LHCN-M2 (cell line): Measurements from ENCODE around the gene LIMA1. TPM values are rescaled to one million over a fixed set of nuclear protein-coding genes. Genes with fewer than 3 reads are reported as not detected.
"Not testable (repeated sequence)": the region's sequence is repeated elsewhere in the genome, so short reads cannot be mapped to it uniquely, and the experiment has no call there.

Source experiments
- DNase-seq: peaks from one replicate; pipeline ENCODE4 v3.0.0-alpha.2; 2012; ENCODE audit warnings: low read depth
- polyA plus RNA-seq: library from polyadenylated mRNA; unstranded; fragments of >200 nt; gene quantifications from one replicate; pipeline ENCODE4 v1.2.1, GENCODE V29; 2012; ENCODE audit warnings: missing spikeins
- total RNA-seq: library from RNA; depleted of rRNA; stranded (reverse); fragments of >200 nt; gene quantifications from 2 replicates; pipeline ENCODE4 v1.2.3, GENCODE V29; 2014; rRNA removed

LIMA1 gene
- 74.7 and 85.9 TPM in 2 replicates for total RNA-seq
- polyA plus RNA-seq, result 52.2 TPM

DNA sequence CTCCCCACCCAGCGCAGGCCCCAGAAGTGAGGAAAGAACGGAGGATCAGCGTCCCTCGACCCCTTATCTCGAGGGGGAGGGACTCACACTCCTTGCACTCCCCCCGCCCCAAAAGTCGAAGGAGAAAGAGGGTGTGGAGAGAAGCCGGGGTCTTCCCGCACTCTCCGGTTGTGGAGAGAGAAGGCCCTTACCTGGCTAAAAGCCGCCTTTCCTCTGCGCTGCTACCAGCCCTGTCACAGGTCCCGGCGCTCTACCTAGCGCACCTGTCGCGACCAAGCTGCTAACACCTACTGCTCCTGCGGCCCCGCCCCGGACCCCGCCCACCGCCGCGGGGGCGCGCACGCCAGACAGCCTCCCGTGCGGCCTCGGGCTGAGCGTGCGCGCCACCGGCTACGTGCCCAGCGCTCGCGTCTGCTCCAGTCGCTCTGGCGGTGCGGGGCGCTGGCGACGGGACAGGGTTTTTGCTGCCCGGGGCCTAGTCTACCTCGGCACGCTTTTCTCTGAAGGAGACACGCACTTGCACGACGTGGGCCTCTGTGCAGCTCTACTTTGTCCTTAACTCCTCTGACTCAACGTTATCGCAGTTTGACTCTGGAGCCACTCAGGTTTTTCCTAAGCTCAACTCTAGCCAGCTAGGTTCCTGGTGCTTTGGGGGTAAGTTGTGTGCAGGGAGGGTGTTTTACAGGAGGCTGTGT lies at the start of gene LIMA1:
LIMA1 (minus strand) TSS at position 292 of the 695 bp plus-strand sequence. CDS start 34,769 bp downstream, outside the sequence.
- DNase-seq, result peak; percentile 80

DNA sequence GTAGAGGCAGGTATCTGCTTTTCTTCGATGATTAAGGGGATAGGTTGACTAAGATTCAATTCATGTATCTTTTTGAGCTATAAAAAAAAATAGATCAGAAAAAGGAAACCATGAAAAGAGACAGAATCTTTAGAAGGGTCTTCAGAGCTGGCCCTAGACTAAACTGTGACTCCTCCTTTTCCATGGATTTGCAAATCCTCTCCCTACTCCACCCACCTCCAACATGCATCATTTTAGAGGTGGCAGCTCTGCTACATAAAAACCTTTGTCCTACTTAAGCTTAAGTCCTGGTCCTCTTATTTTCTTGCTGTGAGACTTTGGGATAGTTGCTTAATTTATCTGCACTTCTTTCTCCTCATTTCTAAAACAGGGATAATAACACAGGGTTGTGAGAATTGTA lies 48.4 kb upstream of the LIMA1 start:
- no peak for DNase-seq

DNA sequence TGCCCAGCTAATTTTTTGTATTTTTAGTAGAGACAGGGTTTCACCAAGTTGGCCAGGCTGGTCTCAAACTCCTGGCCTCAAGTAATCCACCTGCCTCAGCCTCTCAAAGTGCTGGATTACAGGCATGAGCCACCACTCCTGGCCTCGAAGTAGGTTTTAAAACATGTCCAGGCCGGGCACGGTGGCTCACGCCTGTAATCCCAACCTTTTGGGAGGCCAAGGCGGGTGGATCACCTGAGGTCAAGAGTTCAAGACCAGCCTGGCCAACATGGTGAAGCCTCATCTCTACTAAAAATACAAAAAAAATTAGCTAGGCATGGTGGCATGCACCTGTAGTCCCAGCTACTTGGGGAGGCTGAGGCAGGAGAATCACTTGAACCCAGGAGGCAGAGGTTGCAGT lies 45.3 kb upstream of the LIMA1 start:
- not testable (repeated sequence) for DNase-seq

DNA sequence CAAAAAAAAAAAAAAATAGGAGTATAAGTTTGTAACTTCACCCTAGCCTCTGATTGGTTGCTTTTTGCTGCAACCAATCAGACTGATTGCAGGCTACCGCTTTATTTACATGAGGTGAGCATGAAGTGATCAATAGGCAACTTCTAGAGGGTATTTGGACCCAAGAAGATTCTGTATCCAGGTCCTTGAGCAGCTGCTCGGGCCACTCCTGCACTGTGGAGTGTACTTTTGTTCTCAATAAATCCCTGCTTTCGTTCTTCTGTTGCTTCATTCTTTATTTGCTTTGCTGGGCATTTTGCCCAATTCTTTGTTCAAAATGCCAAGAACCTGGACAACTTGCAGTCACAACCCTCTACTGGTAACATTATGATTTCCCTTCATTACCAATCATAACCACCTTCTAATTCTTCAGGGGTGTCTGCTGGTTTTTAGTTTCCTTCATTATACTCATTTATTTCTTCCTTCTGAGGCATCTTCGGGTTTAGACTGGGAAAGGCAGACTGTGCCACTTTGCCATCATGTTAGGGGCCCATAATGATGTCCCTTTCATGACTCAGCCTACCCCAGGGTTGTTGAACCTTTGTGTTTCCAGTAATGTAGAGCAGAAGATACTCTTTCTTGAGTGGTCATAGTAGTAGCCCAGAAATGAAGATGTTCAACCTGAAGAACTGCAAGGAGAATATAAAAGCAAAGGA lies 43.4 kb upstream of the LIMA1 start:
- peak; percentile 81 for DNase-seq

DNA sequence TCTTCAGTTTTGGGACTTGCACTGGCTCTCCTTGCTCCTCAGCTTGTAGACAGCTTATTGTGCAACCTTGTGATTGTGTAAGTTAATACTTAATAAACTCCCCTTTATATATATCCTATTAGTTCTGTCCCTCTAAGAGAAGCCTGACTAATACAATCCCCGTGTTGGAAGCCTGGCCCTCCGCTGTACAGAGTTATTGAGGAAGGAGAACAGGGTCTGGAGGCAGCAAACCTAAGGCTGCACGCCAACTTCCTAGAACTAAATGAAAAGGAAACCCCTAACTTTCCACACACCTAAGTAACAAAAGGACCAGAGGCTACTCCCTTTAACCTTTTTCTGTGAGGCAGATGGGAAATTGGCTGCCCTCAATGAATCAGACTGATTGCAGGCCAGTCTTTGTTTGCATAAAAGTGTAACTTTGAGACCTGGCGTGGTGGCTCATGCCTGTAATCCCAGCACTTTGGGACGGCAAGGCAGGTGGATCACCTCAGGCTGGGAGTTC lies 42.6 kb upstream of the LIMA1 start:
- no peak for DNase-seq

DNA sequence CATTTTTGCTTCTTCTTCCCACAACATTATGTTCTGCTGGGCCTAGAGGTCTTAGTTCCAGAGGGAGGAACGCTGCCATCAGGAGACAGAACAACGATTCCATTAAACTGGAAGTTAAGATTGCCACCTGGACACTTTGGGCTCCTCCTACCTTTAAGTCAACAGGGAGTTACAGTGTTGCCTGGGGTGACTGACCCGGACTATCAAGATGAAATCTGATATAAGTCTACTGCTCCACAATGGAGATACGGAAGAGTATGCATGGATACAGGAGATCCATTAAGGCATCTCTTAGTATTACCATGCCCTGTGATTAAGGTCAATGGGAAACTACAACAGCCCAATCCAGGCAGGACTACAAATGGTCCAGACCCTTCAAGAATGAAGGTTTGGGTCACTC lies 41.5 kb upstream of the LIMA1 start:
- not testable (repeated sequence) for DNase-seq

DNA sequence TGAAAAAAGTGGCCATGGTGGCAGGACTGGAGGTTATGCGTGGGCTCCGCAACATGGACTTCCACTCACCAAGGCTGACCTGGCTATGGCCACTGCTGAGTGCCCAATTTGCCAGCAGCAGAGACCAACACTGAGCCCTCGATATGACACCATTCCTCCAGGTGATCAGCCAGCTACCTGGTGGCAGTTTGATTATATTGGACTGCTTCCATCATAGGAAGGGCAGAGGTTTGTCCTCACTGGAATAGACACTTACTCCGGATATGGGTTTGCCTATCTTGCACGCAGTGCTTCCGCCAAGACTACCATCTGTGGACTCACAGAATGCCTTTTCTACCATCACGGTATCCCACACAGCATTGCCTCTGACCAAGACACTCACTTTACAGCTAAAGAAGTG lies 40.8 kb upstream of the LIMA1 start:
- not testable (repeated sequence) for DNase-seq

DNA sequence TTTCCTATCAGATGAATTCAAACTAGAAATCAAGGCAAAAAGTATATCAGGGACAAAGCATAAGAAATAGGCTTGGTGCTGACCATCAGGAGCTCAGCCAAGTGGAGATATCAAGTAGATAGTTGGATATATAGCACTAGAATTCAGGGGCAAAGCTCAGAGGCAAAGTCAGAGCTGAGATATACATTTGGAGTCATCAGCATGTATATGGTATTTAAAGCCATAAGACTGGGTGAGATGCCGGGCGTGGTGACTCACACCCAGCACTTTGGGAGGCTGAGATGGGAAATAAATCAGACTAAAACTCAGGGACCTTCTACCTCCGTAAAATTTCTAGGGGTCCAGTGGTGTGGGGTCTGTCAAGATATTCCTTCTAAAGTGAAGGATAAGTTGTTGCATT lies 38.9 kb upstream of the LIMA1 start:
- no peak for DNase-seq

DNA sequence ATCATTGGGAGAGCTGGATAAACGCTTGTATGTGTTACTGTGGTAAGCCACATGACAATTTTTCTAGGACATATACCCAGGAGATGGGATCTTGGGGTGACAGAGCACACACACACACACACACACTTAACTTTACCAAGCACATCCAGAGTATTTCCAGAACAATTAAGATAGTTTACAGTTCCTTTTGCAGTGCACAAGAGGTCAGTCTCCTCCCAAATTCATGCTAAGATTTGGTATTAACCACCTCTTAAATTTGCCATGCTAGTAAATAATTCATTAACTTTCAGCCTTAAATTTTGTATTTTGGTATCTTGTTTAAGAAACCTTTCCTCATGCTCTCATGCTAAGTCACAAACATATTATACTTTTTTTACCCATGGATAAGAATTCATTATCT lies 33.9 kb upstream of the LIMA1 start:
- DNase-seq, result peak; percentile 9

DNA sequence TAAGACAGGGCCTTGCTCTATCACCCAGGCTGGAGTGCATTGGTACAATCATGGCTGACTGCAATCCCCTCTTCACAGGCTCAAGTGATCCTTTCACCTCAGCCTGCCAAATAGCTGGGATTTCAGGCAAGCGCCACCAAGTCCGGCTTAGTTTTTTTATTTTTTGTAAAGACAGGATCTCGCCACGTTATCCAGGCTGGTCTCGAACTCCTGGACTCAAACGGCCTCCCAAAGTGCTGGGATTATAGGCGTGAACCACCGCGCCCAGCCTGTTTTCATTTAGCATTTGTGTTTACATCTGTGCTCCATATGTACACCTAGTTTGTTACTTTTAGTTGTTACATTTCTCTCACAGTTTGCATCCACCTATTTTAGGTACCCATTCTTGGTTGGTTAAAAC lies 32.5 kb upstream of the LIMA1 start:
- DNase-seq, result no peak

DNA sequence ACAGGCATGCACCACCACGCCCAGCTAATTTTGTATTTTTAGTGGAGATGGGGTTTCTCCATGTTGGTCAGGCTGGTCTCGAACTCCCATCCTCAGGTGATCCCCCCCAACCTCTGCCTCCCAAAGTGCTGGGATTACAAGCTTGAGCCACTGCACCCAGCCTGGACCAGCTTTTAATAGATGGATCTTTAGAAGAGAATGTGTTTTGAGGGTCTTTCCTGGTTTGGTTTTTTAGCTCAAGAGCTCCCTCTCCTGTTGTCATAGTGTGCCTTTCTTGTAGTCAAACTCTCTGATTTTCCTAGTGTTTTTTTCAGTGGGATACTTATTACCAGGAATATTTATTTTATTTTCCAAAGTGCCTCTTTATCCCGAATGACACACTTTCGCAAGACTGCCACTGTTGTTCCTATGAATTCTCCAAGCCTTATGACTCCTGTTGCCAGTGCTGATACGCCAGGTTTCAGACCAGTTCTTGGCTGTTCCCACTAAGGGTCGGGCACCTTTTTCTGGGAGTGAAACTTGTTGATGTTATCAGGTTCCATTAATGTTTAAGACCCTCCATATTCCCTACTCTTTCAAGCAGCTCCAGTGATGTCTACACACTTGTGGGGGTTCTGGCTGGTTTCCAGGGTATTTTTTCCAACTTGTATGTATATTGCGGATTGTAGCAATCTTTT lies 31.5 kb upstream of the LIMA1 start:
- peak; percentile 55 for DNase-seq

DNA sequence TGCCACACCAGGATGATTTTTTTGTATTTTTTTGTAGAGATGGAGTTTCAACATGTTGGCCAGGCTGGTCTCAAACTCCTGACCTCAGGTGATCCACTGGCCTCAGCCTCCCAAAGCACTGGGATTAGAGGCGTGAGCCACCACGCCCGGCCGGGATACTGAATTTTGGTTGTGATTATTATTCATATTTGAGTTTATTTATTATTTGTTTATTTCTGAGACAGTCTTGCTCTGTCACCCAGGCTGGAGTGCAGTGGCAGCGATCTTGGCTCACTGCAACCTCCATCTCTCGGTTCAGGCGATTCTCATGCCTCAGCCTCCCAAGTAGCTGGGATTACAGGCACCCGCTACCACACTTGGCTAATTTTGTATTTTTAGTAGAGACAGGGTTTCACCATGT lies 30.7 kb upstream of the LIMA1 start:
- DNase-seq, result not testable (repeated sequence)

DNA sequence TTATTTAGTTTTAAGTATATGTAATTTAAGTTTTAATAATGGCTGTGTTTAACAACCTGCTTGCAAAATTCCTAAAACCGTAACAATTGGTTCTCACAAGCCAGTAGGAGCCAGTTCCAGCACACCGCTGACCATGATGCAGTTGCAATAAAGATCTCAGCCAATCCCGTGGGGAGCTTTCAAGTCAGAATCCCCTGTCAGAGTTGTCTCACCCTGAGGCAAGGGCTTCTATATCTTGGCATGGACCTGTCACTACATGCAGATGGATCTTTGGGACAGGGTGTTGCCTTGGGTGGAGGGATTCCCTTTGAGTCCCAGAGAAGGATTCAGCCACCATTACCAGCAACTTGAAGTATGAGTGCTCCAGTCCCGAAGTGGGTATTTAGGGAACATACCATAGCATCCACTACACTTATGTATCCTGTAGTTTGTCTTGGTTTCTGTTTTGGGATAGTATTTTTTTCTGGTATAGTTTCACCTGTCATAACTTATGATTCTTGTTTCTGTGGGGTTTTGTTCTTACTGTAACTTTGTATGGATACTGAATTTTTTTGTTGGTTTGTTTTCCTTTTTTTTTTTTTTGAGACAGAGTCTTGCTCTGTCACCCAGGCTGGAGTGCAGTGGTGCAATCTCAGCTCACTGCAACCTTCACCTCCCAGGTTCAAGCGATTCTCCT lies 30.1 kb upstream of the LIMA1 start:
- DNase-seq, result no peak

DNA sequence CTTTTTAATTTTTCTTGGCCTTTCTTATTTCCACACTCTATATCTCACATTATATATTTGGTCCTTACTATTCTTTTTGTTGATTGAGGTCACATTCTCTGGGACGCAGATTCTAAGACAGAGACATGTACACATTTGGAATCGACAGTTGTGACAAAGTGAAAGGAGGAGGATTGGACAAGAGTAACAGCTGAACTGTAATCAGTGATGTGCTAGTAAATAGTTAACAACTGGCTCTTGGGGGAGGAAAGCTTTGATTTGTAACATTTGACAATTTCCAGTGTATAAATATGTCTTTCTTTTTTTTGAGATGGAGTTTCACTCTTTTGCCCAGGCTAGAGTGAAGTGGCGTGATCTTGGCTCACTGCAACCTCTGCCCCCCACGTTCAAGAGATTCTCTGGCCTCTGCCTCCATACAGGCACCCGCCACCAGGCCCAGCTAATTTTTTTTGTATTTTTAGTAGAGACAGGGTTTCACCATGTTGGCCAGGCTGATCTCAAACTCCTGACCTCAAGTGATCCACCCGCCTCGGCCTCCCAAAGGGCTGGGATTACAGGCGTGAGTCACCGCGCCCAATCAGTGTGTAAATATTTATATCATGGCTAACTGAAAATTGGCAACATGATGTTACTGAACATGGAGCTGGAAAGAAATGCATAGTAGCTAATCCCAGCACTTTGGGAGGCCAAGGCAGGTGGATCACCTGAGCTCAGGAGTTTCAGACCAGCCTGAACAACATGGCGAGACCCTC lies 28.7 kb upstream of the LIMA1 start:
- DNase-seq, result peak; percentile 80

DNA sequence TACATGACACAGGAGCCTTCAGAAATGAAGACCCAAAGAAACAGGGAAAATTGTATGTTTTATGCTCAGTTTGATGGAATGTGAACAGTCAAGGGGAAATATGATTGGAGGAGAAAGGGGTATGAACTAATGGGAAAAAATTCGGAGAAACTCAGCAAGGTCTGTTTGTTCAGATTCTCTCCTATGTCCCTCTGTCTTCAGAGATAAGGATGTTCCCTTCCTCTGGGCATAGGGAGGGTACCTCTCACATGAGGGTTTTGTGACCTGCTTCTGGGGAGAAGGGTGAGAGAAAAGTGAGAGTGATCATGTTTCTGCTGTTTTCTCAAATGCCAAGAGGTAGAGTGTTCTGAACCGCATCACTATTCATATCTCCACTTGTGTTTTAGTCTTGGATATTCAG lies 26.6 kb upstream of the LIMA1 start:
- DNase-seq, result no peak

DNA sequence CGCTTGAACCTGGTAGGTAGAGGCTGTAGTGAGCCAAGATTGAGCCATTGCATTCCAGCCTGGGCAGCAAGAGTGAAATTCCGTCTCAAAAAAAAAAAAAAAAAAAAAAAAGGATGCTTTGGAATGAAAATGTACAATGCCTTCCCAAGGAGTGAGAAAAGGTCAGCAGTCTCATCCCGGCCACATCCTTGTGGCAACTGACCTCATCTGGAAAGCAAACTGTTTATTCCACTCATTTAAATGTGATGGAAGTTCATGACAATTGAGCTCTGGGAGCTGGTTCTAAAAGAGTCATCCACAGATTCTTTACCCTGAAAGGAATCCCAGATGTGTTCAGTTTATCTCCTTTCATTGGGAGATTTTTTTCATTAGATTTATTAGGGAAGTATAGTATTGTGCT lies 19.4 kb upstream of the LIMA1 start:
- DNase-seq, result peak; percentile 73

DNA sequence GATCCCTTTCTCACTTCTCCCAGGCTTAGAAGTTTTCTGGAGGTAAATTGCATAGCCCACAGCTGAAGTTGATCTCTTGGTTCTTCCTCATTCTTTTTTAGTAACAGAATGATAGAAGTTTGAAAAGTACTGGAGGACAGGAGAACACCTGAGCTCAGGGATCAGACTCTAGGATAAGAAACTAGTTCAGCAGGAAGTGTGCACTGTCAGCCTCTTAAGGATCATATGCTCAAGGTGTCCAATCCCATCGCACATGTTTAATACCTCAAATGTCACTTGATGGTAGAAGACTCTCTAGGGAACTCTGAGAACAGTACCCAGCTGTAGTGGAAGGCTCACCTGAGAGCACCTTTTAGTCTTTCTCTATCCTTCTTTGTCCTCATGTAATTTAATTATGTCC lies 14.7 kb upstream of the LIMA1 start:
- no peak for DNase-seq

DNA sequence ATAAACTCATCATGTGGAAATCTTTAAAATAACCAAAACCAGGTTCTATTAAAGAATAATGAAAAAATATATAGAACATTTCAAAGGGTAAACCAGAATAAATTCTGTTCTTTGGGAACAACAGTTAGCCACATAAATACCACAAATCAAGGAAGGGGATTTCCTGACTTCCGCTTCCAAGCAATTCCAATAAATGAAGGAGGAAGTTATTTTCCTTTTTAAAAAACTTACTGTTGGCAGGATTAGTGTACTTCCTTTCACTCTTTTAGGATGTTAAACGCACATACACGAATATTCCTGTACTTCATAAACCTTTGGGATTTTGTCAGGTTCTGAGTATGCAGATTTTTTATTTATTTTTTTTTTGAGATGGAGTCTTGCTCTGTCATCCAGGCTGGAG lies 13.7 kb upstream of the LIMA1 start:
- no peak for DNase-seq

DNA sequence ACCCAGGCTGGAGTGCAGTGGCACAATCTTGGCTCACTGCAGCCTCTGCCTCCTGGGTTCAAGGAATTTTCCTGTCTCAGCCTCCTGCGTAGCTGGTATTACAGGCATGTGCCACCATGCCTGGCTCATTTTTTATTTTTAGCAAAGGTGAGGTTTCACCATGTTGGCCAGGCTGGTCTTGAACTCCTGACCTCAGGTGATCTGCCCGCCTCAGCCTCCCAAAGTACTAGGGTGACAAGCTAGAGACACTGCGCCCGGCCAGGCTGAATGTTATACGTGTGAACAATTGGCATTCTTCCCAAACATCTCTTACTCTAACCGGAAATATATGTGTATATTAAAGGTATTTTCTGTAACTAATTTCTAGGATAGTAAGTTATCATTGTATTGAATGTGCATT lies 13.2 kb upstream of the LIMA1 start:
- DNase-seq, result no peak

DNA sequence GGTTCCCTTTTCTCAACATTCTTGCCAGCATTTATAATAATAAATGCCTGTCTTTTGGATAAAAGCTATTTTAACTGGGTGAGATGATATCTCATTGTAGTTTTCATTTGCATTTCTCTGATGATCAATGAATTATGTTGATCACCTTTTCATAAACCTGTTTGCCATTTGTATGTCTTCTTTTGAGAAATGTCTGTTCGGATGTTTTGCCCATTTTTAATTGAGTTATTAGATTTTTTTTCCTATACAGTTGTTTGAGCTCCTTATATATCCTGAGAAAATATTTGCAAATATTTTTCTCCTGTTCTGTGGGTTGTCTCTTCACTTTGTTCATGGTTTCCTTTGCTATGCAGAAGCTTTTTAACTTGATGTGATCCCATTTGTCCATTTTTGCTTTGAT lies 8.1 kb upstream of the LIMA1 start:
- no peak for DNase-seq

DNA sequence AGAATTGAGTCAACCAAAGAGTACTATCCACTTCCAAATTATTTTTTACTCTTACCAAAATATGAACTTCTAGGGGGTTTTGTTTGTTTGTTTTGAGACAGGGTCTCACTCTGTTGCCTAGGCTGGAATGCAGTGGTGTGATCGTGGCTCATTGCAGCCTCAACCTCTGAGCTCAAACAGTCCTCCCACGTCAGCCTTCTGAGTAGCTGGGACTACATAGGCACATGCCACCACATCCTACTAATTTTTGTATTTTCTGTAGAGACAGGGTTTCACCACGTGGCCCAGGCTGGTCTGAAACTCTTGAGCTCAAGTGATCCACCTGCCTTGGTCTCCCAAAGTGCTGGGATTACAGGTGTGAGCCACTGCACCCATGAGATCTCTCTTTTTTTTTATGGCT lies 7.4 kb upstream of the LIMA1 start:
- not testable (repeated sequence) for DNase-seq
